HG03159 (cell line): ENCODE results near the gene TRAIP.
A peak's percentile ranks its signal among the peaks of the same experiment; 100 is the strongest.
"Not testable (repeated sequence)": the region's sequence is repeated elsewhere in the genome, so short reads cannot be mapped to it uniquely, and the experiment has no call there.

Experiments used
- ATAC-seq: cut with Tn5 transposase; IDR thresholded peaks from one replicate; pipeline ENCODE4 v1.9.1; 2021; ENCODE audit warnings: mild to moderate bottlenecking, moderate library complexity; ENCODE audit not compliant: unreplicated experiment

Gene TRAIP

GRCh38 chr3:49793486-49794085 lies 62.8 kb downstream of the TRAIP start:
- ATAC-seq: no peak

GRCh38 chr3:49792371-49793150 lies 63.8 kb downstream of the TRAIP start:
- ATAC-seq: no peak

DNA sequence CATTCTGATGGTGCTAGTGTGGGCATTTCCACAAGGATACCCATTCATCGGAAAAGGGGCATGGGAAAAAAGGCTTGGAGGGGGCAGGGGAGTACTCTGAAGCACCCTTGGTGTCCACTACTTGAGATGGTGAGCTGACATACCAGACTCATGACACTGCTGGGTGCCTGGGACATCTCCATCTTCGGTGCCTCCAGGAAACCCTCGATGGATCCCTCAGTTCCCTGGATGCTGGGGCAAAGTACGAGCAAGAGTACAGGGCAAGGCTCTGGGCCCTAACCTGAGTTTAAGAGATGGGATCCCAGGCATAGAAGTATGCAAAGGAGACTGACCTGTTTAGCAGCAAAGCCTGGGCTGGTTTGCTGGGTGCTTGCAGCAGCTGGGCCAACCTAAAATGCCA lies 64.8 kb downstream of the TRAIP start:
- ATAC-seq: no peak

GRCh38 chr3:49790626-49791411 lies 65.5 kb downstream of the TRAIP start:
- no peak for ATAC-seq

DNA sequence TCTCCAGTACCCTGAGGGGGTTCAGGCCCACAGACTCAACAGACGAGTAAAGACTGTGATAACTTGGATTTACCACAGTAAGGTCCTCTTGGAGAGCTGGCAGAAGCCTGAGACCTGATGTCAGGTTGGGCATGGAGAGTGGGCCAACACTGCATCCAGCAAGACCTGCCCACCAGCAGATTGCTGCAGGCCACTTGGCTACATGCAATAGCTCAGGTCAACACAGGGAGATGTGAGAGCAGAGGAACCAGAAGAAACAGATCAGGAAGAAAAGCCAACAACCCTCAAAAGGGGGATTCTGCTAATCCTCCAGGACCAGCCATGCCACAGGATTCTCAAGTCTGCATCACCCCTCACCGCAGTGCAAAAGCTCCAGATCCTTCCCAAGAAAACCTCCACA lies 68.3 kb downstream of the TRAIP start:
- no peak for ATAC-seq

DNA sequence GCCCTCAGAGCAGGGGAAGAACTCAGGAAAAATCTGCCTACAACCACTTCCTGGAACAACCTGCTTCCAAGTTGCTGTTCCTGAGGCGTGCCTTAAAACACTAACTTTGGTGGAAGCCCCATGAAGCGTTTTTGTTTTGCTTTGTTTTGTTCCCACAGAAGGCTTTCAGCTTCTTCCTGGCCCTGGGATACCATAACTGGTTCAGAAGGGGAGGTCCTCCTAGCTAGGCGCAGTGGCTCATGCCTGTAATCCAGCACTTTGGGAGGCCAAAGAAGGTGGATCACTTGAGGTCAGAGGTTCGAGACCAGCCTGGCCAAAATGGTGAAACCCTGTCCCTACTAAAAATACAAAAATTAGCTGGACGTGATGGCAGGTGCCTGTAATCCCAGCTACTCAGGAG lies 68.8 kb downstream of the TRAIP start:
- ATAC-seq: no peak

DNA sequence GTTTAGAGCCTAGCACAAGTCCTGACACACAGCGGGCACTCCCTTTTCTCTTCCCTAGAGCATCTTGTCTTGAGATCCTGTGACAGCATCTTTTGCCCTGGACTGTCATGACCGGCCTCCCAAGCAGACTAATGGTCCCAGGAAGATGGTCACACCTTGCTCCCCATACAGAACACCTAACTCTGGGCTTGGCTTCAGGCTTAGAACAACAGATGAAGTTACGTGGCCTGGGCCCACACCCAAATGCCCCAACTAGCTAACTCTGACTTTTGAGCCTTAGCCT lies 69.2 kb downstream of the TRAIP start:
- no peak for ATAC-seq

GRCh38 chr3:49786357-49787181 lies 69.8 kb downstream of the TRAIP start, which contains the start of gene IP6K1:
IP6K1 (minus strand) TSS chr3:49786542; CDS start chr3:49748040, 38,502 bp downstream.
- peak; percentile 98 for ATAC-seq

GRCh38 chr3:49785565-49786356 lies 70.6 kb downstream of the TRAIP start:
- peak; percentile 40 for ATAC-seq

DNA sequence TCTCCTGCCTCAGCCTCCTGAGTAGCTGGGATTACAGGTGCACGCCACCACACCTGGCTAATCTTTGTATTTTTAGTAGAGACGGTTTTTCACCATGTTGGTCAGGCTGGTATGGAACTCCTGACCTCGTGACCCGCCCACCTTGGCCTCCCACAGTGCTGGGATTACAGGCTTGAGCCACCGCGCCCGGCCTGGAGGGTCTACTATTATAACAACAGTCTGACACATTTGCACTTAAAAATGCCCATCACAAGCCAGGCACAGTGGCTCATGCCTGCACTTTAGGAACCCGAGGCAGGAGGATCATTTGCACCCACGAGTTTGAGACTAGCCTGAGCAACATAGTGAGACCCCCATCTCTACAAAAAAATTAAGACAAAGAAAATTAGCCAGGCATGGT lies 74.1 kb downstream of the TRAIP start:
- ATAC-seq: not testable (repeated sequence)

DNA sequence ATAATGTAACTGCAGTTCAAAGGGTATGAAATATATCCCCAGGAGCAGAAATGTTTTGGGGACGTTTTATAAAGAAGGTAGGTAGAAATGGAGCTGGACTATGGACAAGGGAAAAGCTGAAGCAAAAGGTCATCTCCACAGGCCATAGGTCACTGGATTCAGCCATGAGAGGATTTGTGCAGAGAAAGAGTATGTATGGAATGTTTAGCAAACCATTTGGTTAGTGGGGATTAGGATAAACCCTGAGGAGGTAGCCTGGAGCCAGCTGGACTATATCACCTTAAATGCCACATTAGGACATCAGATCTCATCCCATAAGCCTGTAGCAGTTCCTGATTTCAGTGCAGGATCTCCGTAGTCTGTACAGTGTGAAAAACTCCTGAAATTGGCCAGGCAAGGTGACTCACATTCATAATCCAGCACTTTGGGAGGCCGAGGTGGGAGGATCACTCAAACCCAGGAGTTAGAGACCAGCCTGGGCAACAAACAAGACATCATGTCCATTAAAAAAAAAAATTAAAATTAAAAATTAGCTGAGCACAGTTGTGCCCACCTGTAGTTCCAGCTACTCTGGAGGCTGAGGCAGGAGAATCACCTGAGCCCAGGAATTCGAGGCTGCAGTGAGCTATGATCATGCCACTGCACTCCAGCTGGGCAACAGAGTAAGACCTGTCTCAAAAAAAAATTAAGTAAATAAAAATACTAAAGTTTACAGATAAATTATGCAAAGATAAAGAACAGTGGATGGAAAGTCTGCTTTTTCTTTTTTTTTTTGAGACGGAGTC lies 74.8 kb downstream of the TRAIP start:
- ATAC-seq: no peak

DNA sequence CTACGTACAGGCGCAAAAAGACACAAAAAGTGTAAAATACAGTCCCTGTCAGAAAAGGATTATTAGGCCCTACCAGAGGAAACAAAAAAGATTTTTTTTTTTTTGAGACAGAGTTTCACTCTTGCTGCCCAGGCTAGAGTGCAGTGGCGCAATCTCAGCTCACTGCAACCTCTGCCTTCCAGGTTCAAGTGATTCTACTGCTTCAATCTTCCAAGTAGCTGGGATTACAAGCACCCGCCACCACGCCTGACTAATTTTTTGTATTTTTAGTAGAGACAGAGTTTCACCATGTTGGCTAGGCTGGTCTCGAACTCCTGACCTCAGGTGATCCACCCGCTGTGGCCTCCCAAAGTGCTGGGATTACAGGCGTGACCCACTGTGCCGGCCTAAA lies 75.4 kb downstream of the TRAIP start:
- ATAC-seq: not testable (repeated sequence)

- ATAC-seq: no peak
These were observed 76.0 kb downstream of the TRAIP start for GRCh38 chr3:49780080-49780974.

- no peak for ATAC-seq
These were observed 76.8 kb downstream of the TRAIP start for GRCh38 chr3:49779358-49780079.
